Muscle of arm (tissue), 14 donors: ENCODE results near the gene POLR3E. TPM values are rescaled to one million over a fixed set of nuclear protein-coding genes. Genes with fewer than 3 reads are reported as not detected.

Source experiments
- DNase-seq: peaks from one replicate; pipeline ENCODE4 v3.0.0-alpha.2; 2013
- long read RNA-seq, 11 donors: transcript quantifications; one replicate each; lab custom pipeline, GENCODE V29; 2026
- polyA plus RNA-seq, 12 donors: library from polyadenylated mRNA; unstranded; fragments of 120-200 nt; gene quantifications; one replicate each; pipeline ENCODE4 v1.2.1, GENCODE V29; 2013; ENCODE audit not compliant: insufficient read length in 12 of 12

Gene POLR3E, protein sequence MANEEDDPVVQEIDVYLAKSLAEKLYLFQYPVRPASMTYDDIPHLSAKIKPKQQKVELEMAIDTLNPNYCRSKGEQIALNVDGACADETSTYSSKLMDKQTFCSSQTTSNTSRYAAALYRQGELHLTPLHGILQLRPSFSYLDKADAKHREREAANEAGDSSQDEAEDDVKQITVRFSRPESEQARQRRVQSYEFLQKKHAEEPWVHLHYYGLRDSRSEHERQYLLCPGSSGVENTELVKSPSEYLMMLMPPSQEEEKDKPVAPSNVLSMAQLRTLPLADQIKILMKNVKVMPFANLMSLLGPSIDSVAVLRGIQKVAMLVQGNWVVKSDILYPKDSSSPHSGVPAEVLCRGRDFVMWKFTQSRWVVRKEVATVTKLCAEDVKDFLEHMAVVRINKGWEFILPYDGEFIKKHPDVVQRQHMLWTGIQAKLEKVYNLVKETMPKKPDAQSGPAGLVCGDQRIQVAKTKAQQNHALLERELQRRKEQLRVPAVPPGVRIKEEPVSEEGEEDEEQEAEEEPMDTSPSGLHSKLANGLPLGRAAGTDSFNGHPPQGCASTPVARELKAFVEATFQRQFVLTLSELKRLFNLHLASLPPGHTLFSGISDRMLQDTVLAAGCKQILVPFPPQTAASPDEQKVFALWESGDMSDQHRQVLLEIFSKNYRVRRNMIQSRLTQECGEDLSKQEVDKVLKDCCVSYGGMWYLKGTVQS
- polyA plus RNA-seq: 10 to 100 TPM in 11 of 12 donors, not detected in 1; 34.5 to 57.3 (median 39.9) TPM
- long read RNA-seq, donor 1, full-length matches to known transcripts: 5 of 5 reads
- long read RNA-seq, donor 1, partial matches to known transcripts: 0 of 5 reads
- long read RNA-seq, donor 1, other reads (novel, unspliced or antisense): 0 of 5 reads
- long read RNA-seq, donor 2, full-length matches to known transcripts: 5 of 5 reads
- long read RNA-seq, donor 2, partial matches to known transcripts: 0 of 5 reads
- long read RNA-seq, donor 2, other reads (novel, unspliced or antisense): 0 of 5 reads
- long read RNA-seq, donor 3, partial matches to known transcripts: 0 of 6 reads
- long read RNA-seq, donor 3, other reads (novel, unspliced or antisense): 0 of 6 reads
- long read RNA-seq, donor 4, partial matches to known transcripts: 0 of 3 reads
- long read RNA-seq, donor 4, other reads (novel, unspliced or antisense): 0 of 3 reads
- long read RNA-seq, donor 5, full-length matches to known transcripts: 19 of 19 reads
- long read RNA-seq, donor 5, partial matches to known transcripts: 0 of 19 reads
- long read RNA-seq, donor 5, other reads (novel, unspliced or antisense): 0 of 19 reads
- long read RNA-seq, donor 6, partial matches to known transcripts: 8 of 13 reads
- long read RNA-seq, donor 6, other reads (novel, unspliced or antisense): 0 of 13 reads
- long read RNA-seq, donor 7, partial matches to known transcripts: 0 of 7 reads
- long read RNA-seq, donor 7, other reads (novel, unspliced or antisense): 0 of 7 reads
- long read RNA-seq, donor 8, full-length matches to known transcripts: 13 of 13 reads
- long read RNA-seq, donor 8, partial matches to known transcripts: 0 of 13 reads
- long read RNA-seq, donor 8, other reads (novel, unspliced or antisense): 0 of 13 reads
- long read RNA-seq, donor 9, partial matches to known transcripts: 5 of 8 reads
- long read RNA-seq, donor 9, other reads (novel, unspliced or antisense): 0 of 8 reads
- long read RNA-seq, donor 10, transcript POLR3E-201 (21 exons, 3,697 nt): major isoform, 6 of 10 reads
- long read RNA-seq, donor 10, partial matches to known transcripts: 0 of 10 reads
- long read RNA-seq, donor 10, other reads (novel, unspliced or antisense): 0 of 10 reads
- long read RNA-seq, donor 11, full-length matches to known transcripts: 5 of 5 reads
- long read RNA-seq, donor 11, partial matches to known transcripts: 0 of 5 reads
- long read RNA-seq, donor 11, other reads (novel, unspliced or antisense): 0 of 5 reads

DNA sequence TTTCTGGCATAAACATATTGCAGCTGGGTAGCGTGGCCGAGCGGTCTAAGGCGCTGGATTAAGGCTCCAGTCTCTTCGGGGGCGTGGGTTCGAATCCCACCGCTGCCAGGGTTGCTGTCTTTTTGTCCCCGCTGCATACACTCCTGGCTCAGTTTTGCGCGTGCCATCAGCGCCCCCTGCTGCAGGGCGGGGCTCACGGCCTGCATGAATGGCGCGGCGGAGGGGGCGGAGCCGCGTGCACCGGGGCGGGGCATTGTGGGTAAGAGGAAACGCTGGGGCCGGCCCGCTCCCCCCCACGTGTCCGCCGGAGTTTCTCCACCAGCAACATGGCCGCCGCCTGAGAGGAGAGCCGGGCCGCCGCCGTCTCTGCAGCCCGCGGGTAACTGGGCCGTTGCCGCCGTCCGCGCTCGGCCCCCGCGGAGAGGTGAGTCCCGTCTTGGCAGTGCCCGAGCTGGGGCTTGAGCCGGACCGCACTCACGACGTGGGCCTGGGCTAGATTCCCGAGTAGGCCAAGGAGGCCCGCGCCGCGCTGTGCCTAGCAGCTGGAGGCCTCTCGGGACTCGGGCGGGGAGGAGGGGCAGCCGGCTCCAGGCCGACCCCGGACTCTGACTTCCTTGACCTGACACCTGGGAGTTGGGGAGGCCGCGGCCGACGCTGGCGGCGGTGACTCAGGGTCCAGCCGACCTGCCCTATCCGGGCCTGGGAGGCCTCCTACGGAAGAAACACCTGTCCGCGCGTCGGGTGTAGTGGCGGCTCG is at the start of gene POLR3E:
POLR3E (plus strand) TSS at position 296 of the 757 bp plus-strand sequence. CDS start 5,560 bp downstream, outside the sequence.
- peak; percentile 100 for DNase-seq

GRCh38 chr16:22250522-22250921 is 46.7 kb upstream of the POLR3E start:
- no peak for DNase-seq

DNA sequence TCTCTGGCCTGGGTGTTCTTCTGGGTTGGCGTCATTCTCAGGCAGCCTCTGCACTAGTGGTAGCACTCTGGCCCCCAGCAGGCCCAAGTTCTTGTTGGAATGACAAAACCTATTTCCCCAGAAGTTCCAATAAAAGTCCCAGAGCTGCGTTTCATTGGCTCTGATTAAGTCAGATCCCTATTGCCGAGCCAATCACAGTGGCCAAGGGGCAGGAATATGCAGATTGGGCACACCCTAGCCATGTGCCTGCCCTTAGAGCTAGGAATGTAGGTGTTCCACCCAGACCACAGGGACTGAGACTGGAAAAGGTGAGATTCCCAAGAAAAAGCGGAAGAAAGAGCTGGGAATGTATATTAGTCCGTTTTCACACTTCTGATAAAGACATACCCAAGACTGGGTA is 44.9 kb upstream of the POLR3E start:
- no peak for DNase-seq

DNA sequence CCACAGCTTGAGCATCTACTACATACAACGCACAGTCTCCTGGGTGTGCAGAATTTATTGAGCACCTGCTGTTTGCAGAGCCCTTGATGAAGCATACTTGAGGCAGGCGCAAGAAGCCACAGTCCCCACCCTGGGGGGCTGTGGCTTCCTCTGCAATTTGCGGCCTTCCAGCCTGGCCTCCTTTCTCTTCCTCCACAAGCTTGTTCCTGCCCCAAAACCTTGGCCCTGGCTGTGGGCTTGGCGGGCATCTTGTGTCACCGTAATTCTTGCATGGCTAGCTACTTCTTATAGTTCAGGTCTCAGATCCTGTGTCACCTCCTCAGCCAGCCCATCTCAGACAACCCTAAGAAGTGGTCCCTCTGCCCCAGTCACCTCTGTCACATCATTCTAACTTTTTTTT is 43.9 kb upstream of the POLR3E start:
- DNase-seq: no peak

GRCh38 chr16:22255335-22255734 is 41.9 kb upstream of the POLR3E start:
- DNase-seq: no peak

- DNase-seq: no peak
Observed at GRCh38 chr16:22257440-22257839, 39.8 kb upstream of the POLR3E start.

DNA sequence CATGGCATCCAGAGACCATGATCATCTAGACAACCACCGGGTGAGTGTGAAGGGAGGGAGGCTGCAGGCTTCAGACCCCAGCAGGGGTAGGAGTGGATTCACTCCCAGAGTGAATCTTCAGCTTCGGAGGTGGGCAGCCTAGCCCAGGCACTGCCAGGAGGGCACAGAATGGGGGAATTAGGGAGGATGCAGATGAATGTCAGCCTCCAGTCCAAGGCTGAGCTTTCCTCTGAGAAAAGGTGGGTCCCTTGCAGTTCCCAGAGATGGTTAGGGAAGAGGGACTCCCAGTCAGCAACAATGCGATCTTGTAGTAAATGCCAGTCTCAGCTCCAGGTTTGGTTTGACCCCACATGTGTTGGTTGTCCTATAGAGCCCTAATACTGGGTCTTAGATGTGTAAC is 36.7 kb upstream of the POLR3E start:
- no peak for DNase-seq

DNA sequence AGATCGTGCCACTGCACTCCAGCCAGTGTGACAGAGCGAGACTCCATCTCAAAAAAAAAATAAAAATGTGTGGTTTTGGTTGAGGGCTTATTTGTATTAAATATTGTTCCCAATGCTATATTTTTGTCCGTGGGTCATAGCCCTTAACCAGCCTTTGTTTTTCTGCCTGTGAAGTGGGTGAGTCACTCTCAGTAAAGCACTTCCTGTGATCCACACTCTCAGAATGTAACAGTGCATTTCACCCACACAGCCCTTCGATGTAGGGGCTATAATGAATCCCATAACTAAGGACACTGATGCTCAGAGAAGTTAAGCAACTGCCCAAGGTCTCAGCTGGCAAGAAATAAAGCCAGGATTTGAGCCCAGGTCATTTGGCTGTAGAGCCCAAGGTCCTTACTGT is 34.7 kb upstream of the POLR3E start:
- no peak for DNase-seq

DNA sequence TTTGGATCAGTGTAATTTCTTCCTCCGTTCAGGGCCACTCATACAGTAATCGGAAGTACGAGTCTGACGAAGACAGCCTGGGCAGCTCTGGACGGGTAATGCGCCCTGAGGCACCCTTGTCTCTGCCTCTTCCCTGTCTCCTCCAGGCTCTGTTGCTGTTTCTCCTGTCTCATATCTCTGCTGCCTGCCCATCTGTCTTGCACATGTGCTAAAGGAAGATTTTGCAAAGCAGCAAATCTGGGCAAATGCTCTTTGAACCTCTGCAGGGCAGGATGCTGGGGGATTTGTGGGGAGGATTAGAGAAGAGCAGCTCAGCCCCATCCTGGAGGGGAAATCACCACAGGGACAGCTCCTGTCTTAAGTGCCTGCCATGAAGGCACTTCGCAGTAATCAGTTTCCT is 32.4 kb upstream of the POLR3E start:
- DNase-seq: no peak

DNA sequence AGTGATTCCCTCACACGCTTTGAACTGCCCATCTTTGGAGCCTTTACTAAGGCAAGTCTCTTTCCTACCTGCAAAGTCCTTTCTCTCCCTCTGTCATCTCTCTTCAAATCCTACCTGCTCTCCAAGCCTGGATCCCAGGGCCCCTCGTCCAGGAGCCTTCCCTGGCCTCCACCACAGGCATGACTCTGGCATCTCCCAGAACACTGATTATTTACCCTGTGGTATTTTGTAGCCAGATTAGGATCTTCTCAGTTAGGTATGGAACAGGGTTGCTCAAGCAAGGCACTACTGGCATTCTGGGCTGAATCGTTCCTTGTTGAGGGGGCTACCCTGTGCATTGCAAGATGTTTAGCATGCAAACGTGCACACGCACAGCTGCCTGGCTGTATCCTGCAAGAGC is 31.9 kb upstream of the POLR3E start:
- DNase-seq: no peak

GRCh38 chr16:22266546-22266945 is 30.7 kb upstream of the POLR3E start:
- no peak for DNase-seq

DNA sequence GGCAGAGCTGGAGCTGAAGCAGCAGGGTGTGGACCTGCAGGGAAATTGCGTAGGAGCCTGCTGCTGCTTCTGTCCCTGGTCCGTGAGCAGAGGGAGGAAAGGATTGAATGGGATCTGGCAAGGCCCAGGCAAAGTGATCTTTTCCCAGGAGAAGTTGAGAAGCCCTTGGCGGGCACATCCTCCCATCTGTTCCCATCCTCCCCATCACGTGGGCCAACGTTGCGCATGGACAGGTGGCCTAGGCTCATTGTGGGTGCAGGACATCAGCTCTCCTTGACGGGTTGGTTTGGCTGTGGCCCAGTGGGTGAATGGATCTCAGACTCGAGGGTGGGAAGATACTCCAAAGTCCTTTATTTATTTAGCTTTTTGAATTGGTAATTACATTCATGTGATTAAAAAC is 29.4 kb upstream of the POLR3E start:
- no peak for DNase-seq

DNA sequence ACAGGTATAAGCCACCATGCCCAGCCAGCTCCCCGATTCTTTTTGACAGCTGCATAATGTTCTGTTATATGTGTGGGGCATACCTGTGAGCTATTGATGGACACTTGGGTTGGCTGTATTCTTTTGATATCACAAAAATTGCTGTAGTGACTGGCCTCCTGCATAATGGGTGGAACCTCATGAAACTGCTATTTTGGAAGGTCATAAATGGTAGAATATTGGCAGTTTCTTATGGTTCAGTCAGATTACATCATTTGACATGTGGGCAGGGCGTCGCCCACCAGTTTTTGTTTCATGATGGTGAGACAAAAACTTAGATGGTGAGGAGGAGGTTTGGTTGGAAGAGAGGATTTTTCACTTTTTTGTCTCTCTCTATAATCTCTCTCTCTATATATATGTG is 26.7 kb upstream of the POLR3E start:
- no peak for DNase-seq

GRCh38 chr16:22272870-22273650 is 24.1 kb upstream of the POLR3E start:
- DNase-seq: no peak

DNA sequence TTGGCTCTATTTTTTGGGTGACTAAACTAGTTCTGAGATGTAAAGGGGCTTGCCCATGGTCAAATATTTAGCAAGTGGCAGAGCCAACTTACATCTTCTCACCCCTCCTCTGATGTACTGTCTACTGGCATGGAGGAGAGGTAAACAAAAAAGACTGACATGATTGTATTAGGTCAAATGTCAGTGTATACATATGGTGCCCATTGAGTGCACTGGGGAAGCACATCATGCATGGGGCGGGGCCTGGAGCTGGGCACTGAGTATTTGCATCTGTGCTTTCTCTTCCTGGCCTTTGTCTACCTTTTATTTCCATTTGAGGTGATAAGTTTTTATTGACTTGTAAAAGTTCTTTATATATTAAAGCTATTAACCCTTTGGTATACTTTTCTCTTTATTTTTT is 22.3 kb upstream of the POLR3E start:
- DNase-seq: no peak

- DNase-seq: no peak
Observed at GRCh38 chr16:22278441-22279230, 18.6 kb upstream of the POLR3E start.

- no peak for DNase-seq
Observed at GRCh38 chr16:22282254-22282892, 14.8 kb upstream of the POLR3E start.

- DNase-seq: no peak
Observed at GRCh38 chr16:22284637-22285036, 12.6 kb upstream of the POLR3E start.
